AG04450 (cell line): ENCODE results near the gene NPNT. TPM values are rescaled to one million over a fixed set of nuclear protein-coding genes. Genes with fewer than 3 reads are reported as not detected.

Experiments
- CTCF ChIA-PET: fragments of 300-600, 350-600 bp; formaldehyde crosslinking; extraction: SDS; loops from one replicate; lab custom pipeline; 2022; ENCODE audit warnings: antibody characterized with exemption, inconsistent platforms; lab: Charles Lee
- POLR2A ChIA-PET: fragments of 350-600 bp; formaldehyde crosslinking; extraction: SDS; loops from one replicate; lab custom pipeline; 2021; ENCODE audit warnings: antibody characterized with exemption, inconsistent platforms; lab: Yijun Ruan, JAX
- DNase-seq: peaks from one replicate; pipeline ENCODE4 v3.0.0-alpha.2; 2011; ENCODE audit warnings: low read depth, low spot score
- H3K27ac ChIP-seq: one replicate; pipeline ENCODE4 v1.5.1; 2012; ENCODE audit warnings: low read depth, low read length, control low read depth
- H3K27me3 ChIP-seq: one replicate; pipeline ENCODE4 v1.6.0; 2012; ENCODE audit warnings: low read length; ENCODE audit not compliant: control insufficient read depth, insufficient read depth
- H3K4me3 ChIP-seq: 2 replicates; pipeline ENCODE4 v1.5.1; 2011; ENCODE audit warnings: mild to moderate bottlenecking, low read depth, low read length, control low read depth
- H3K9me3 ChIP-seq: 2 replicates; pipeline ENCODE4 v1.5.1; 2012; ENCODE audit warnings: low read length; ENCODE audit not compliant: control insufficient read depth, insufficient read depth
- polyA plus RNA-seq: library from polyadenylated mRNA; depleted of rRNA; stranded (reverse); fragments of >200 nt; gene quantifications from 2 replicates; pipeline ENCODE4 v1.2.3, GENCODE V29; 2011
- TF ChIP-seq, protein P1 (sequence below): IDR thresholded peaks from 2 replicates; pipeline ENCODE4 v1.5.1; 2011; ENCODE audit warnings: low read depth, low read length, control low read depth, inconsistent platforms

NPNT gene
- polyA plus RNA-seq, 1 experiment, result not detected

DNA sequence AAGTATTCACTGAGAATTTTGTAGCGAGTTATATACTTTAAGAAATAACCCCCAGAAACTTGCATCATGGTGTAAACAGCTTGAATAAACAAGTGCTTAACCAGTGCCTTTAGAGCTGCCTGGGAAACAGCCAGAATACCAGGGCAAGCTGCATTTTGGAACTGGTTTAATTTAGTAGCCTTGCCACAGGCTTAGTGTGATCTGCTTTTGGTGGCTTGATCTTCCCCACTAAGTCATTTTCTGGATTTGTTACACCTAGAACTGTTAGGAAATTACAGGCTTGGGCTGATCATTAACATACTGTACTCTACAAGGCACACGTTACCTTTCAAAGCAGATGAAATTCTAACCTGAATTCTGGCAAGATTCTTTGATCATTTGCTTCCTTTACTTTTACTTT lies 35.4 kb downstream of the NPNT start:
- Histone ChIP-seq H3K4me3 (no peak overlapping the region), H3K27ac (no peak overlapping the region), H3K27me3 (no peaks in the 10 kb centered on the region), H3K9me3 (no peaks in the 10 kb centered on the region)
- DNase-seq, result no peak
- TF ChIP-seq, protein P1, sequence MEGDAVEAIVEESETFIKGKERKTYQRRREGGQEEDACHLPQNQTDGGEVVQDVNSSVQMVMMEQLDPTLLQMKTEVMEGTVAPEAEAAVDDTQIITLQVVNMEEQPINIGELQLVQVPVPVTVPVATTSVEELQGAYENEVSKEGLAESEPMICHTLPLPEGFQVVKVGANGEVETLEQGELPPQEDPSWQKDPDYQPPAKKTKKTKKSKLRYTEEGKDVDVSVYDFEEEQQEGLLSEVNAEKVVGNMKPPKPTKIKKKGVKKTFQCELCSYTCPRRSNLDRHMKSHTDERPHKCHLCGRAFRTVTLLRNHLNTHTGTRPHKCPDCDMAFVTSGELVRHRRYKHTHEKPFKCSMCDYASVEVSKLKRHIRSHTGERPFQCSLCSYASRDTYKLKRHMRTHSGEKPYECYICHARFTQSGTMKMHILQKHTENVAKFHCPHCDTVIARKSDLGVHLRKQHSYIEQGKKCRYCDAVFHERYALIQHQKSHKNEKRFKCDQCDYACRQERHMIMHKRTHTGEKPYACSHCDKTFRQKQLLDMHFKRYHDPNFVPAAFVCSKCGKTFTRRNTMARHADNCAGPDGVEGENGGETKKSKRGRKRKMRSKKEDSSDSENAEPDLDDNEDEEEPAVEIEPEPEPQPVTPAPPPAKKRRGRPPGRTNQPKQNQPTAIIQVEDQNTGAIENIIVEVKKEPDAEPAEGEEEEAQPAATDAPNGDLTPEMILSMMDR, result no peak
- ChIA-PET POLR2A (no interaction called here), CTCF (no interaction called here)

DNA sequence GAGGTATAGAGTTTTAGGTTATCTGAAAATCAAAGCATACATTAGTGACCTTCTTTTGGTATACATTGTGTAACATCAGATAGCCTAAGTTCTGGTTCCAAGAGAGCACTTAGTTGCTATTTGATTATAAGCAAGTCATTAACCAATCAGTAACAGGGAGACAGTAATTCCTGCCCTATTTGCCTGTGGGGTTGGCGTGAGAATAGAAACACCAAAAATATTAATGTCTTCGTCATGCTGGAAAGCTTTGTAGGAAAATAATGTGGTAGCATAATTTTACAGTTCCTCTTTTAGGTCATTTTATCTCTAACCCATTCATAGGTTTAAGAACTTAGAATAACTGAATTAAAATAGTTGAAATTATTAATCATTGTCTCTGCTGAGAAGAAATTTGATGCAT lies 37.8 kb downstream of the NPNT start:
- Histone ChIP-seq H3K9me3 (no peaks in the 10 kb centered on the region), H3K27me3 (no peaks in the 10 kb centered on the region), H3K27ac (no peak overlapping the region), H3K4me3 (no peak overlapping the region)
- no peak for DNase-seq
- CTCF ChIA-PET, result no interaction called here
- POLR2A ChIA-PET, result no interaction called here
- TF ChIP-seq, protein P1, result no peak

DNA sequence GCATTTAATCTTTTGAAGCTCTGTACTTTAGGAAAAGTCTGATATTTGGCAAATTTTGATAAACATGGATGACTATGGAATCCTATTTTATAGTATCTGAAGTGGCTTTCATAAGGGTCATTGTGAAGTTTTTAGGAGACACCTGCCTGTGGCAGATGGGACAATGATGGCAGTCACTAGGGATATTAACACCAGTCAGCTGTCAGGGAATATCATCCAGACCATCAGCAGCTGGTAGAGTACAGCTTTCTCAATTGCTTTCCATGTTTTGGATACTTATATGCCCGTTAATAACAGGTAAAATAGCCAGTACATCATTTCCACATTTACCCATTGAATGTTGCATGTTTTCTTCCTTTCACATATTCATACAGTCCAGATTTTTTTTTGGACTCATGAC lies 39.1 kb downstream of the NPNT start:
- DNase-seq, result no peak
- Histone ChIP-seq H3K27ac (no peak overlapping the region), H3K4me3 (no peak overlapping the region), H3K9me3 (no peaks in the 10 kb centered on the region), H3K27me3 (no peaks in the 10 kb centered on the region)
- ChIA-PET CTCF (no interaction called here), POLR2A (no interaction called here)
- TF ChIP-seq, protein P1, result no peak

DNA sequence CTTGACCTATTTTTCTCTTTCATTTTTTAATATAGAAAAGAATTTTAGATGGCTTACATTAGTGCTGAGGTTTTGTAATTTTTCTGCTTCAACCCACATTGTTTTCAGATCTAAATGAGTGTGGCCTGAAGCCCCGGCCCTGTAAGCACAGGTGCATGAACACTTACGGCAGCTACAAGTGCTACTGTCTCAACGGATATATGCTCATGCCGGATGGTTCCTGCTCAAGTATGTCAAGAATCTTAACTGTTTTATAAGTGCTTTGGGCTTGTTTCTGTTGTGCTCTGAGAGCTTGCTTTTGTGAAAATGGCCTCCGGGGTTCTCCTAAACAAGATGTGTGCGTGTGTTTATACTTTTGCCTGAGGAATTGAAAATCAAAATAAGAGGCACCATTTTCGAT lies 41.6 kb downstream of the NPNT start:
- ChIA-PET CTCF (no interaction called here), POLR2A (no interaction called here)
- Histone ChIP-seq H3K9me3 (no peaks in the 10 kb centered on the region), H3K27me3 (no peaks in the 10 kb centered on the region), H3K4me3 (no peak overlapping the region), H3K27ac (no peak overlapping the region)
- TF ChIP-seq, protein P1, result no peak
- DNase-seq, result no peak

DNA sequence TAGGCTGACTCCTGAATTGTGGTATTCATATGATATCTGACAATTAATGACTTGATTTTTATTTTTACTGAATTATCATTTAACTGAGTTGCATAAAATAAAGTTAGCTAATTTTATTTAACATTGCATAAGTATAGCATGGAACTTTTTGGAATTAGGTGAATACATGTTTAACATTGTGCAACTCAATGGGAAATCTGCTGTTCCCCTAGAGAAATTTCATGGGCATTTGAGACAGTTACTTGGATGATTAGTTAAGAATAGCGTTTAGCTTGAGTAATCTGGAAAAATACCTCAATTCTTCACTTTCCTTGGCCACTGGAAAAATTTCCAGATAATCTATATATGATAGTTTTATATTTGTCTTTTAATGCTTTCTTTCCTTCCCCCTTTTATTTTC lies 42.5 kb downstream of the NPNT start:
- H3K27me3 ChIP-seq, result no peaks in the 10 kb centered on the region
- TF ChIP-seq, protein P1, result no peak
- ChIA-PET CTCF (no interaction called here), POLR2A (no interaction called here)
- H3K4me3 ChIP-seq, result no peak overlapping the region
- no peaks in the 10 kb centered on the region for H3K9me3 ChIP-seq
- no peak for DNase-seq
- H3K27ac ChIP-seq, result no peak overlapping the region
